ENCODE results near the gene EFNA5.

- TF ChIP-seq CTCF (IDR thresholded peaks at IDR 0.05; ENCODE audit: poor library complexity) (no peak), EZH2 (IDR thresholded peaks at IDR 0.05; ENCODE audit: borderline replicate concordance) (no peak), EZH2phosphoT487 (IDR thresholded peaks at IDR 0.05; ENCODE audit: low read depth, severe bottlenecking, unreplicated experiment) (no peak)
Measured at GRCh38 chr5:107570181-107570580, 100.6 kb downstream of the EFNA5 start.
